Upper lobe of left lung (tissue), 4 donors: Measurements from ENCODE around the gene MAN2A1.

Experiments used
- POLR2A ChIP-seq, 4 donors: fragments of 450-650 bp; IDR thresholded peaks; one replicate each; pipeline ENCODE4 v1.5.1; 2016 to 2017; ENCODE audit warnings: antibody characterized with exemption in 4 of 4, mild to moderate bottlenecking in 2 of 4
- POLR2AphosphoS5 ChIP-seq, 2 donors: sonication (generic); formaldehyde crosslinking; IDR thresholded peaks; one replicate each; pipeline ENCODE4 v1.5.1; 2017; ENCODE audit warnings: antibody characterized with exemption in 2 of 2
- TF ChIP-seq, protein P1 (sequence below), 6 experiments: fragments of 450-650 bp in 4 of 6; fragments of 200-600 bp in 2 of 6; sonication (generic) in 2 of 6; IDR thresholded peaks; one replicate each; pipeline ENCODE4 v1.5.1; 2016 to 2019; ENCODE audit warnings: antibody characterized with exemption in 6 of 6

DNA sequence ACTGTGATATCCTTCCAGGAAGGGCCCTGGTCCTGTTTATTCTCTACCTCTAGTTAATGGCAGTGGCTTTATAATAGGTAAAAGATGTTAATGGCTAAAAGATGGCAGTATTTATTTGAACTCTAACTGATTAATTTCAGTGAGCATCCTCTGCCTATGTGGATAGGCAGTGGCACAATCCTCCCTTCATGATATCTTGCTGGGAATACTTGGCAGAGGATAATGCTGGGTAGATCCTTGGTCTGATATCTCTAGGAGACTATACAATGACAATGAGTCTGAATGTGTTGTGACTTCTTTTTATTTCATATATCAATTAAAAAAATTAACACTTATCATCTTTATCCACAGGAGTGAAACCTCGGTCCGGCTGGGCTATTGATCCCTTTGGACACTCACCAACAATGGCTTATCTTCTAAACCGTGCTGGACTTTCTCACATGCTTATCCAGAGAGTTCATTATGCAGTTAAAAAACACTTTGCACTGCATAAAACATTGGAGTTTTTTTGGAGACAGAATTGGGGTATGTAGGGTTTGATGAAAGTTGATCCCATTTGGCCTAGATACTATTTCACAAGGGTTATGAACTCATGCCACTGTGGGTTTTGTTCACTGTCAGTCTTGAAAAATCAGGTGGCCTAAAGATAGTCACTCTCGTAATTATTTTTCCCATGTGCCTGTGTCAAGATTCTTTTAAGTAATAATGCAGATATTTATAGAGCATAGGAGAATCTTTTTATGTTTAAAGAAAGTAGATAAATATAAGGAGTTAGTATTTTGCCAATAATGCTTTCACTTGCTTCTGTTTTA lies 77.7 kb downstream of the MAN2A1 start:
- TF ChIP-seq, protein P1, sequence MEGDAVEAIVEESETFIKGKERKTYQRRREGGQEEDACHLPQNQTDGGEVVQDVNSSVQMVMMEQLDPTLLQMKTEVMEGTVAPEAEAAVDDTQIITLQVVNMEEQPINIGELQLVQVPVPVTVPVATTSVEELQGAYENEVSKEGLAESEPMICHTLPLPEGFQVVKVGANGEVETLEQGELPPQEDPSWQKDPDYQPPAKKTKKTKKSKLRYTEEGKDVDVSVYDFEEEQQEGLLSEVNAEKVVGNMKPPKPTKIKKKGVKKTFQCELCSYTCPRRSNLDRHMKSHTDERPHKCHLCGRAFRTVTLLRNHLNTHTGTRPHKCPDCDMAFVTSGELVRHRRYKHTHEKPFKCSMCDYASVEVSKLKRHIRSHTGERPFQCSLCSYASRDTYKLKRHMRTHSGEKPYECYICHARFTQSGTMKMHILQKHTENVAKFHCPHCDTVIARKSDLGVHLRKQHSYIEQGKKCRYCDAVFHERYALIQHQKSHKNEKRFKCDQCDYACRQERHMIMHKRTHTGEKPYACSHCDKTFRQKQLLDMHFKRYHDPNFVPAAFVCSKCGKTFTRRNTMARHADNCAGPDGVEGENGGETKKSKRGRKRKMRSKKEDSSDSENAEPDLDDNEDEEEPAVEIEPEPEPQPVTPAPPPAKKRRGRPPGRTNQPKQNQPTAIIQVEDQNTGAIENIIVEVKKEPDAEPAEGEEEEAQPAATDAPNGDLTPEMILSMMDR (IDR thresholded peaks at IDR 0.05): no peak
- TF ChIP-seq POLR2A (IDR thresholded peaks at IDR 0.05) (no peak), POLR2AphosphoS5 (IDR thresholded peaks at IDR 0.05) (no peak)
